Right lobe of liver (tissue), 4 donors: ENCODE data around the gene TMEM97.

ENCODE experiments used
- CTCF ChIP-seq, 4 donors: fragments of 200-600 bp in 3 of 4; fragments of 450-650 bp in 1 of 4; IDR thresholded peaks; one replicate each; pipeline versions ENCODE4 v1.5.1 to v1.8.0; 2016 to 2022; ENCODE audit warnings: antibody characterized with exemption in 4 of 4, mild to moderate bottlenecking in 2 of 4
- POLR2A ChIP-seq: fragments of 450-650 bp; IDR thresholded peaks from one replicate; pipeline ENCODE4 v1.6.1; 2017; ENCODE audit warnings: antibody characterized with exemption, mild to moderate bottlenecking
- donor health status: DM: no; HTN: no; CAD: no.
- donor health status: DM: no; HTN: no; CAD: no.
- donor health status: DM: no; HTN: yes; CAD: no.

GRCh38 chr17:28306954-28307401, 12.0 kb upstream of the TMEM97 start:
- TF ChIP-seq CTCF (IDR thresholded peaks at IDR 0.05) (no peak), POLR2A (no peak)
